Activated CD8-positive, alpha-beta memory T cell treated with anti-CD3 and anti-CD28 coated beads, Interleukin-2, amount 50 U/mL, for 24 hours (primary cell): ENCODE measurements around the gene ARHGAP26.
"Not testable (repeated sequence)": the region's sequence is repeated elsewhere in the genome, so short reads cannot be mapped to it uniquely, and the experiment has no call there.

ENCODE experiments used
- DNase-seq: peaks from one replicate; pipeline ENCODE4 v3.0.0-alpha.2; 2020; ENCODE audit errors: extremely low read depth

Gene ARHGAP26

GRCh38 chr5:143118818-143119217, 348.6 kb downstream of the ARHGAP26 start:
- DNase-seq: not testable (repeated sequence)

DNA sequence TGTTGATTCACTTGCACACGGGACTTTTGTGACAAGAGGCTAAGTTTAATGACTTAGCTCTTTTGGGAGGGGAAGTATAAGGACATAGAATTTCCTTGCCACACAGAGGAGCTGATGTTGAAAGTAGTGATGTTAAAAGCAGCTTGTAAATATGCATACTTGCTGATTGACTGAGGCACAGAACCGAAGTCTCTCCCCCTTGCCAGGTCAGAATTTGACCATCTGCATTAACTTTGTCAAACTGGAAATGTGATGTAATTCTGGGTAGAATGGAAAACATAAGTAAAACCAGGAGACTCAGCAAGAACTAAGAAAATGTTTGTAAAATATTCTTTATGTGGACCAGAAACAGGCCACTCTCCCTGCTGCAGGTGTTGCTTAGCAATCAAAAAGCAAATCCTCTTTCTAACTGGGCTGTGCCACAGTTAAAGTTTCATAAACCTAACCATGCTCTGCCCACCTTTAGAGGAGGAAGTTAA, 349.2 kb downstream of the ARHGAP26 start:
- DNase-seq: no peak

- no peak for DNase-seq
These were observed 349.7 kb downstream of the ARHGAP26 start for GRCh38 chr5:143119881-143120341.

- DNase-seq: no peak
These were observed 350.4 kb downstream of the ARHGAP26 start for GRCh38 chr5:143120460-143121134.

- no peak for DNase-seq
These were observed 350.9 kb downstream of the ARHGAP26 start for GRCh38 chr5:143121135-143121475.

- no peak for DNase-seq
These were observed 354.4 kb downstream of the ARHGAP26 start for GRCh38 chr5:143124593-143124992.

GRCh38 chr5:143126174-143127019, 356.2 kb downstream of the ARHGAP26 start:
- no peak for DNase-seq

DNA sequence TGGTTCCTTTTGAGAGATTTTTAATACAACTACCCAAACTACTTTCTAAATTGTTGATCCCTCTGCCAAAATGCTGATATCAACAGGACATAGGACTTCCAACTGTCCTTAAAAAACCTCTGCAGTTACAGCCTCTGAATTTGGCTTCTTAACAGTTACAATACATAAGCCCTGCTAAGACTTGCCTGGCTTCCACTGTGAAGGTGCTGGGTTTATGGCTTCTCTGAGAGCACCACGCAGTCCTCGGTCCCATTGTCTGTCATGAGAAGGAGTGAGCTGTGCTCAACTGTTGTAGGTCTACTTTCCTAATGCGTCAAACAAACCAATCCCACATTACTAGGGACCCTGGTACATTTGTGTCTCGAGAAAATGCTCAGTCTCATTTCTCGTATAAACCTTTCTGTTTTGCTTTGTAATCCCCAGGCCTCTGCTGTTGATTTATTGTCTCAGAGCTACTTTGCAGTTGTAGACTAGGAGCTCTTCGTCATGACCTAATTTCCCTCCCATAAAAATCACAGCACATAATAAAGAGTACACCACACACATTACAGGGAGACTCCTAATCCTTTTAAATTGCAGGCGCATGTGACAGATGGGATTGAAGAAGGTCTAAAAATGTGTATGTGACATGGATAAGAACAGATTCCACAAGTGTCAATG, 358.4 kb downstream of the ARHGAP26 start:
- no peak for DNase-seq

- no peak for DNase-seq
These were observed 359.0 kb downstream of the ARHGAP26 start for GRCh38 chr5:143129203-143129602.

GRCh38 chr5:143129910-143130612, 359.9 kb downstream of the ARHGAP26 start:
- DNase-seq: no peak

DNA sequence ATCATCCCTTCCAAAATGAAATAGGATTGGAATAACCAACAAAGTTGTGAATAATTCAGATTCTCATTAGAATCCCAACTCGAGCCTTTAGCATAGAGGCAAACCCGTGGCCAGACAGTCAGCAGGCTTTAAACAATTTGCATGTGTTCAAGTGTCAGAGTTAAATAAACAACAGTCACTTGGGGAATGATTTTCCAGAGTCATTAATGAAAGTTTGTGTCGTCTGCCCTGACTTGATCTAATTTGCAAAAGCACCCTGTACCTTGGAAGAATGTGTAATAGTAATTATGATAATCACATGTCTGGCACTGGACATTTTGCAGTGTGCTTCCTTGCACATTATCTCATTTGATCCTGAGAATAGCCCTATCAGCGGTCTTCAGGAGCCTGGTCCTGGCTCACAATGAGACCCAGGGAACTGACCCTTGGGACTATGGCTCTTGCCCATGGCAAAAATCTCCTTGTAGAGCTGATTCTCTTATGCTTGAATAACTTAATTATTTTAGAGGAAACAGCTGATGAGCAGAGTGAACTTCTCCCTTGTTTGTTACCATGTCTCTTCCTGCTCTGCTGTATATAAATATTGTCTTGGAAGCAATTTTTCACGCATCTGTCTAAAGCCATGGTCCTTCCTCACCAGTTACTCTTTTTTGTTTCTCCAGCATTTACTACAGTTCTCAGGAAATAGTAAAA, 360.6 kb downstream of the ARHGAP26 start:
- no peak for DNase-seq

- DNase-seq: no peak
These were observed 361.8 kb downstream of the ARHGAP26 start for GRCh38 chr5:143131972-143132371.

- no peak for DNase-seq
These were observed 362.6 kb downstream of the ARHGAP26 start for GRCh38 chr5:143132739-143133138.

DNA sequence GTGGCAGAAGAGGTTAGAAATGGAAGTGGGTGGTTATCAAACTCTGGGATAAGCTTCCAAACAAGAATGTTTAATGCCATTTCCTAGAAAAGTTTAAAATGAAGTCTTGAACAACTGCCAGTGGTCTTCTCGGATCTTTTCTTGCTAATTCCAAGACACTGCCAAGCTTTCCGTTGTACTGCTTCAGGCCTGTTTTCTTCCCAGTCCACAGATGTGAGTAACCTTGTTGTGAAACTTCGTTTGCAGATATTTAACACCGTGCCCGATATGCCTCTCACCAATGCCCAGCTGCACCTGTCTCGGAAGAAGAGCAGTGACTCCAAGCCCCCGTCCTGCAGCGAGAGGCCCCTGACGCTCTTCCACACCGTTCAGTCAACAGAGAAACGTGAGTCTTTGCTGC, 363.5 kb downstream of the ARHGAP26 start:
- DNase-seq: no peak

DNA sequence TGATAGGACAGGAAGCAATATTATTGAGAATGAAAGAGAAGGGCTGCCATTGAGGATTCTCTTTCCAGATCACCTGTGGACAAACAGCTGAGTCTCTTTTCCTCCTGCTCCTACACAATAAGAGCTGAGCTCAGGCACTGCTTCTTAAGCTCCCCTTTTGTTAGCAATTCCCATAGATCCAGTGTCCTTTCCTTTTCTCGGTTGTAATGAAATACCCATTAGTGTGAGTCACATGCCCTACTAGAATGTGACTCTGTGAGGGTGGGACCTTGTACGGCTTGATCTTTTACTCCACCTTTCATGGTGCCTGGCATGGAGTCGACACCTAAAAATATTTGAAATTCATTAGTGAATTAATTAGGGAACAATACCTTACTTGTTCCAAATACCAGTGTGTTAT, 364.1 kb downstream of the ARHGAP26 start:
- no peak for DNase-seq

DNA sequence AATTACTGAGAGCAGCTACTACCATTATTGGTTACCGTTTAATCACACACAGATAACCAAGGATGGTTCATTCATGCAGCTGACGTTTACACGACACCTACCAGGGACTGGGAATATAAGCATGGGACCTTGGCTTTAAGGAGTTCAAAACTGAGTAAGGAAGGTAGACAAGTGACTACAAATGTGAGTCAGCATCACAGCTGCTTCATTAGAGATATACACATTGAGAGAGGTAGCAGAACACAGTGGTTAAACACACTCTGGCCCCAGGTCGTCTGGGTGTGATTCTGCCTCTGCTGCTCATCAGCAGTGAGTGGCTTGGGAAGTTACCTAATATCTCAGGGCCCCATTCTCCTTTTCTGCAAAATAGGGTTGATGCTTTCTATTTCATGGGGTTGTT, 364.7 kb downstream of the ARHGAP26 start:
- DNase-seq: no peak

DNA sequence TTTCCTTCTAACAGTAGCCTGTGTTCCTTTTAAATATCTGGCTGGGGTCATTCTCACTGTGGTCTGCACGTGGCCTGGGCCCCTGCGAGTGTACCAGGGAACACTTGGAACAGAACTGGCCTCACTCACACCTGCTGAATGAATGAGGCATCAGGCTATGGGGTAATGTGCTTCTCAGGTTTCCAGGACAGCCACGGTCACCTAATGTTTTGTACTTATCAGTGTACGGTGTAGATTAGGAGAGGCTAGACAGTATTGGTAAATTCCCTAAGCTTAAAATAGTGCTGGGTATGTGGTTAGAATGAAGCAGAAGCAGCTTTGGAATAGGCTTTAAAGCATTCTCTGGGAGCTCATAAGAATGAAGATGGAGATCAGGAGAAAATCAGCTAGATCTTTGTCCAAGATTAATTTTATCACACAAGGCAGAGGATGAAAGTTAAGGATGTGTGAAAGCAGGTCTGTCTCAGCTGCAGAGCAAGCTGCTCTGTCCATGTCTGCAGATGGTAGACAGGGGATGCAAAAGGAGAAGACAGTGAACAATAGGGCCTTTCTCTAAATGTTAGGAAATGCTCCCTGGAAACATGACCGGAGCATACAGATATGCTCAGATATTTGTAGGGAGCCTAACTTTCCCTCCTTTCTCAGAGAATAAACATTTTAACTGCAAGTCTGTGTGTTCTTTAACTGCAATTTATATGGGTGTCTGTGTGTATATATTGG, 365.8 kb downstream of the ARHGAP26 start:
- DNase-seq: no peak

DNA sequence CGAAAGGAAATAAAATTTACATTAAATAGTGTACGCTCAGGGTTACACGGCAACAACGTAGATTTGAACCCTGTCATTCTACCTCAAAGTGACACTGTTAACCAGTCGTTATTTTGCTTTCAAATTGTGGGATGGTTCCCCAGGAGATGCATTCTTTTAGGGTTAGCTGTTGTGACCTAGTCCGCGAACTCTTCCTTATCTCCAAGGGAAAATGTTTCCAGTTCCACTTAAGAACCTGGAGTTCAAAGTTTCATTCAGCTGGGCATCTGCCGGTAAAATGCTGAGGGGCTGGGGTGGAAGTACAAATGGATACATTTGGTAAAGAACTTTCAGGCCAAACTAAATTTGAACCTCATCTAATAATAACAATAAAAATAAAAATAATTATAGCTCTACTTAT, 368.7 kb downstream of the ARHGAP26 start:
- DNase-seq: no peak

DNA sequence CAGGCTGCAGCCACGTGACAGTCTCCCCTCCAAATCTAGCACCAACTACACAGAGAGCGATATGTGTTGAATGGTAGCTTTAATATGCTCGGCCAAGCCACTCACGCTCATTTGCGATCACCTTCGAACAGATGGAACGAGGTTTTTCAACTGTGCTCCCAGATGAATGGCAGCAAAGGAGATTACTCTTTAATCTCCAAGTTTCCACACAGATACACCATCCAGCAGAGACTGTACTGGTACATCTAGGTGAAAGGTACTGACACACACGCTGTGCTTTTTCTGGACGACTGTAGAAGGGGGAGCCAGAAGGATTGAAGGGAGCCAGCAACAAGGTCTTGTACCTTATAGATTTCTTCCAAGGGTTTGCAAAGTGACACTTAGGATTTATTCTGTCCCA, 369.4 kb downstream of the ARHGAP26 start:
- no peak for DNase-seq

DNA sequence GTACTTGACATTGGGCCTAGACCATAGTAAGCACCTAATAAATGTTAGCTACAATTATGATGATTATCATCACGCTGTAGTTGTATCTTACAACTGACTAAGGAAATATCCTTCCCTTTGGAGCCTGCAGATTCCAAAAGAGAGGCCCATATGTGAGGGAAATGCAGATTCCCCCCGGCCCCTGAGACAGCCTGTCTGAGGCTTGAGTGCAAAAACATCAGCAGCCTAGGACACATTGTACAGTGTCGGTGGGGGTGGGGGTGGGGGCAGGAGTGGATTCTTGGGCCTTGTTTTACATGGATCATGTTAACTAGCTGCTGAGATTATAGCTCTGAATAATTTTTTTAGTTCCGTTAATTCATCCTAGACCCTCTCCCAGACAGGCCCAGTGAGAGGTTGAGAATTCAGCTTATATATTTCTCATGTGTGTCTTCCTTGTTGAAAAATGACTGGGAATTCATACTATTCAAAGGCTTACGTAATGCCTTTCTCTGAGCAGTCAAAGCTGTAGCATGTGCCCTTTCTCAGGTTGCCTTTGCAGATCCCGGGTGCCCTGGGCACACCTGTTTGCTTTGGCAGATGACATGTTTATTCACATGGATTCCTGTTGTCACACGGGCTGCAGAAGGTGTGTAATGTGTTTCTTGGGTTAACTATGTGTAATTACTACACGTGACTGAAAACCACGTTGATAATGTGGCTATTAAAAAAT, 370.5 kb downstream of the ARHGAP26 start:
- DNase-seq: no peak
